ENCODE measurements around the gene PALLD.

Gene PALLD

GRCh38 chr4:168833881-168834280, 337.0 kb downstream of the PALLD start:
- TF ChIP-seq, protein P1, sequence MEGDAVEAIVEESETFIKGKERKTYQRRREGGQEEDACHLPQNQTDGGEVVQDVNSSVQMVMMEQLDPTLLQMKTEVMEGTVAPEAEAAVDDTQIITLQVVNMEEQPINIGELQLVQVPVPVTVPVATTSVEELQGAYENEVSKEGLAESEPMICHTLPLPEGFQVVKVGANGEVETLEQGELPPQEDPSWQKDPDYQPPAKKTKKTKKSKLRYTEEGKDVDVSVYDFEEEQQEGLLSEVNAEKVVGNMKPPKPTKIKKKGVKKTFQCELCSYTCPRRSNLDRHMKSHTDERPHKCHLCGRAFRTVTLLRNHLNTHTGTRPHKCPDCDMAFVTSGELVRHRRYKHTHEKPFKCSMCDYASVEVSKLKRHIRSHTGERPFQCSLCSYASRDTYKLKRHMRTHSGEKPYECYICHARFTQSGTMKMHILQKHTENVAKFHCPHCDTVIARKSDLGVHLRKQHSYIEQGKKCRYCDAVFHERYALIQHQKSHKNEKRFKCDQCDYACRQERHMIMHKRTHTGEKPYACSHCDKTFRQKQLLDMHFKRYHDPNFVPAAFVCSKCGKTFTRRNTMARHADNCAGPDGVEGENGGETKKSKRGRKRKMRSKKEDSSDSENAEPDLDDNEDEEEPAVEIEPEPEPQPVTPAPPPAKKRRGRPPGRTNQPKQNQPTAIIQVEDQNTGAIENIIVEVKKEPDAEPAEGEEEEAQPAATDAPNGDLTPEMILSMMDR (conservative IDR thresholded peaks at IDR 0.05; ENCODE audit: low read depth, low read length), result no peak
- DNase-seq (ENCODE audit: low read depth), result no peak

DNA sequence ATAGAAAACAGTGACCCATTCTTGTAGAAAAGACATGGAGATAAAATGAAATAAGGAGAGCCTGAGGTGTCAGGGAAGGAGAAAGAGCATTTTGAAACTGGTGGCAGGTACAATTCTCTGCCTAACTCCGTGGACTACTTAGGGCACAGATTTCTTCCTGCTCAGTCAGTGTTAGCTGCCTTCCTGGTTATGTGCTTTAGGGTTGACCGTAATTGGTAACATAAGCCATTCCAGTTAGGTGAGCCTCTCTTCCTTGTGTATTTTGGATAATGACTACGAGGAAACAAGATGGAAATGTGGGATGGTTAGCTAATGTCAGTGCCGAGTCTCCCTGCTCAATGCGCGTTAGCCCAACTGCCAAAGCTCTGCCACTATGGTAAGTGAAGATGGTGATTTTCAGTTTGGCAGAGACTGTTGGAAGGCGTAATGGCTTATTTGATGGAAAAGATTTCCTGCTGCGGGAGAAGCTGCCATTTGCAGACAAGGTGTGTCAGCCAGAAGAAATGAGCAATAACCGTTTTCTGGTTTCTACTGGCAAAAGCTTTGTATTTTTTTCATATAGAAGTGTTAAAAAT, 339.1 kb downstream of the PALLD start:
- TF ChIP-seq, protein P1 (conservative IDR thresholded peaks at IDR 0.05; ENCODE audit: low read depth, low read length), result no peak
- H3K4me3 ChIP-seq (ENCODE audit: low read depth, low read length), result no peak overlapping the region
- no peak for DNase-seq (ENCODE audit: low read depth)

More at GRCh38 chr4:168833881-168834280, 337.0 kb downstream of the PALLD start:
- H3K4me3 ChIP-seq (ENCODE audit: low read depth, low read length), result peak overlapping the region; percentile 91

- TF ChIP-seq, protein P1 (conservative IDR thresholded peaks at IDR 0.05; ENCODE audit: low read depth, low read length), result no peak
- H3K4me3 ChIP-seq (ENCODE audit: low read depth, low read length), result no peak overlapping the region
- no peak for DNase-seq (ENCODE audit: low read depth)
Measured at GRCh38 chr4:168836490-168836889, 339.6 kb downstream of the PALLD start.

DNA sequence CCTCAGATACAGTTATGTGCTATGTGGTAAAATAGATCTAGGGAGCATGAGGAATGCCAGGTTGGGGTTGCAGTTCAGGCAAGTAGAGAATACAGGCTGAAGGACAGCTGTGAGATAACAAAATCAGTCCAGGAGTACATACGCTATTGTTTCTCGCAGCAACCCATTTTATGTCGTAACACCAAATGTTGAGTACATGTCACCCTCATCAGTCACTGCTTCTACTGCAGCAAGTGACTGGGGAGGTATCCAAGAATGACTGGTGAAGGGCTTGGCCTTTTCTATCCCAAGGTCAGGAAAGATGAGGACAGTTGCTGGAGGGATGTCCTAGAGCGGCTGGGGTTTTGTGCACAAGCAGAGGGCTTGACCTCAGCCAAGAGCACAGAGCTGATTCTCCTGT, 341.1 kb downstream of the PALLD start:
- DNase-seq (ENCODE audit: low read depth), result no peak
- TF ChIP-seq, protein P1 (conservative IDR thresholded peaks at IDR 0.05; ENCODE audit: low read depth, low read length), result no peak

DNA sequence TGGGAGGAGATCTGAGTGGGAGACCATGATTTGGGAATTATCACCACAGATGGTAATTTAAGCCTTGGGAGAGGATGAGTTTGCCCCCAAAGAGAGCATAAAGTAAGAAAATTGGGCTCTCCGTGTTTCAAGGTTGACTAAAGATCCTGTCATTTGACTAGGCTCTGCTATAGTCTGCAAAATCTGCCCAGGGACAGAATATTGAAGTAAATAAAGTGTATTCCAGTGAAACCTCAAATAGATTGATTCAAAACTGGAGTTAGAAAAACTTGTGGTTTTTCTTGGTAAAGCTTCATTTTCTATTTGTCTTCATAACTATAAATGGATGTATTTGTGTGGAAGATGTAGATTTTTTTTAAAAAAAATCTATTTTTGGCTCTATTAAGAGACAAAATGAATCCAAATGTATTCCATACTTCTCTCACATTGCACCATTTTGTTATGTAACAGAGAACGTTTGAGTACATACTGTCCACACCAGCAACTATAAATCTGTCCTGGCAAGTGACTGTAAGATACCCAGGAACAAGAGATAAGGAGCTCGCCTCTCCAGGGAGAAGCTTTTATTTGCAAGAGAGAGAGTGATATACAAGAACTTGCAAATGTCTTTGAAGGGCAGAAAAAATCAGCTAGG, 343.0 kb downstream of the PALLD start:
- DNase-seq (ENCODE audit: low read depth), result peak; percentile 77
- TF ChIP-seq, protein P1 (conservative IDR thresholded peaks at IDR 0.05; ENCODE audit: low read depth, low read length), result no peak
- H3K4me3 ChIP-seq (ENCODE audit: low read depth, low read length), result no peak overlapping the region

More for the DNA sequence above, 341.1 kb downstream of the PALLD start:
- no peak overlapping the region for H3K4me3 ChIP-seq (ENCODE audit: low read depth, low read length)

DNA sequence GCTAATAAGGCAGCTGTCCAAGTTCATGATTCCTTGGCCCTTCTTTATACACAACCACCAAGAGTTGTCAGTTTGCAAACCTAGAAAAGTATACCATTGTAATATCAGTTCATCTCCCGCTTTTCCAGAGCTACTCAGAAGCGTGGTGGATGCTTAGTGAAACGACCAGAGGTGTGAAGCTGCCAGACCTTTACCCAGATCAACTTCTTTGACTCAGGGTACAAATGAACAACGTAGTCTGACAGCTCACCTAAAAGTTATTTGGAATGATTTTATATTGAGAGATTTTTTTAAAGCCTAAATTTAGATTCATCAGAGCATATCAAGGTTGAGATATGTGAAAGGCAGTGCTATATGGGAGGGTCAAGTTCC, 343.5 kb downstream of the PALLD start:
- TF ChIP-seq, protein P1 (conservative IDR thresholded peaks at IDR 0.05; ENCODE audit: low read depth, low read length), result no peak
- DNase-seq (ENCODE audit: low read depth), result no peak
- H3K4me3 ChIP-seq (ENCODE audit: low read depth, low read length), result no peak overlapping the region

Data from choroid plexus epithelial cell (primary cell).